ENCODE measurements around the gene DHRSX. TPM values are rescaled to one million over a fixed set of nuclear protein-coding genes. Genes with fewer than 3 reads are reported as not detected.

Gene DHRSX
- total and polyA plus RNA-seq, 2 of the 8 experiments (the other 6 are each of a cell fraction or from before 2014, with no cell fraction given), result 35.1 to 43.4 TPM

- H3K79me2 ChIP-seq (ENCODE audit: control insufficient read depth in 1 of 2, insufficient read depth in 2 of 2, low read length in 2 of 2), result peaks cover 11 to 59% of the 10 kb centered on the region in 2 experiments
- no peak overlapping the region for H3K18ac ChIP-seq (ENCODE audit: extremely low read depth, low read length)
- H4K20me1 ChIP-seq (replicated peaks in 1 of 2; ENCODE audit: control insufficient read depth in 1 of 2, insufficient read depth in 2 of 2, low read length in 2 of 2), result peaks cover 0 to 3% of the 10 kb centered on the region in 2 experiments
- ChIA-PET CTCF (ENCODE audit: partially characterized antibody) (no interaction called here), POLR2A (ENCODE audit: partially characterized antibody) (no interaction called here)
- H2BK20ac ChIP-seq (ENCODE audit: low read length), result no peak overlapping the region
- H3K4me2 ChIP-seq (ENCODE audit: insufficient read depth in 1 of 2, low read depth in 2 of 2, low read length in 2 of 2), result no peak overlapping the region
- no peak overlapping the region for H2BK120ac ChIP-seq (replicated peaks; ENCODE audit: low read depth, low read length)
- no peak overlapping the region for H3K9ac ChIP-seq (replicated peaks in 1 of 4; ENCODE audit: extremely low read depth in 1 of 4, low read depth in 3 of 4, low read length in 3 of 4)
- H3K14ac ChIP-seq (ENCODE audit: insufficient read length), result no peak overlapping the region
- no peak overlapping the region for H3K4ac ChIP-seq (replicated peaks; ENCODE audit: insufficient read length, low read depth, low read length)
- H2BK12ac ChIP-seq (ENCODE audit: low read depth, low read length), result no peak overlapping the region
- H3K23me2 ChIP-seq (ENCODE audit: low read depth, low read length), result no peaks in the 10 kb centered on the region
- peaks cover 17 to 19% of the 10 kb centered on the region in 2 experiments for H3K9me3 ChIP-seq (ENCODE audit: insufficient read depth in 2 of 2, low read depth in 1 of 2, low read length in 1 of 2)
- H3K56ac ChIP-seq (replicated peaks; ENCODE audit: insufficient read length, low read depth, low read length), result no peak overlapping the region
- no peak for FAIRE-seq
- no peak overlapping the region for H3K27ac ChIP-seq (ENCODE audit: low read depth, low read length)
- H3K36me3 ChIP-seq (ENCODE audit: control insufficient read depth in 2 of 4, insufficient read depth in 4 of 4, low read length in 3 of 4), result peaks cover 0 to 30% (median 13%) of the 10 kb centered on the region in 4 experiments; a peak in 5 of 8 replicates
- H3K79me1 ChIP-seq (ENCODE audit: low read depth, low read length), result peaks cover 18% of the 10 kb centered on the region
- no peak overlapping the region for H2BK5ac ChIP-seq (ENCODE audit: low read depth, low read length)
- H2AFZ ChIP-seq (ENCODE audit: low read length), result no peak overlapping the region
- no peak overlapping the region for H4K91ac ChIP-seq (replicated peaks; ENCODE audit: insufficient read length, low read length)
- no peak overlapping the region for H3K4me3 ChIP-seq (ENCODE audit: extremely low read depth in 1 of 4, insufficient read depth in 2 of 4, low read depth in 3 of 4, low read length in 4 of 4)
- no peak for TF ChIP-seq SP4 (IDR thresholded peaks at IDR 0.05; ENCODE audit: low read length)
- TF ChIP-seq CBX8 (IDR thresholded peaks at IDR 0.05; ENCODE audit: borderline replicate concordance, low read depth, low read length), result no peak
- TF ChIP-seq TAF7 (optimal IDR thresholded peaks at IDR 0.05; ENCODE audit: borderline replicate concordance, low read depth, low read length), result no peak
- no peak for TF ChIP-seq RXRA (IDR thresholded peaks at IDR 0.05; ENCODE audit: insufficient read depth, low read depth, low read length)
- no peak for TF ChIP-seq SUZ12 (IDR thresholded peaks at IDR 0.05; ENCODE audit: low read length)
- TF ChIP-seq TBP (IDR thresholded peaks at IDR 0.05; ENCODE audit: low read depth, low read length), result no peak
- no peak for TF ChIP-seq SRF (IDR thresholded peaks at IDR 0.05; ENCODE audit: low read depth, low read length)
- no peak for TF ChIP-seq CHD1 (IDR thresholded peaks at IDR 0.05; ENCODE audit: low read depth, low read length)
- no peak for TF ChIP-seq CHD2 (IDR thresholded peaks at IDR 0.05; ENCODE audit: low read length)
- no peak for TF ChIP-seq GABPA (IDR thresholded peaks at IDR 0.05; ENCODE audit: borderline replicate concordance, insufficient read depth, low read length)
- TF ChIP-seq MAX (IDR thresholded peaks at IDR 0.05), result no peak
- TF ChIP-seq YY1 (IDR thresholded peaks at IDR 0.05; ENCODE audit: low read depth, low read length), result no peak
- no peak for TF ChIP-seq SIN3A (conservative IDR thresholded peaks at IDR 0.05 in 1 of 2, IDR thresholded peaks at IDR 0.05 in 1 of 2; ENCODE audit: low read depth in 1 of 2, low read length in 2 of 2)
- no peak for TF ChIP-seq BRCA1 (IDR thresholded peaks at IDR 0.05; ENCODE audit: low read depth, low read length)
- DNase-seq (ENCODE audit: low read depth in 1 of 2, low spot score in 2 of 2), result no peak
- no peak overlapping the region for H2BK15ac ChIP-seq (ENCODE audit: low read length)
- no peaks in the 10 kb centered on the region for H3K27me3 ChIP-seq (replicated peaks in 1 of 4; ENCODE audit: control insufficient read depth in 3 of 4, extremely low read depth in 1 of 4, insufficient read depth in 3 of 4, low read length in 3 of 4)
- H4K8ac ChIP-seq (ENCODE audit: extremely low read depth, insufficient read depth, low read length), result no peak overlapping the region
- no peak overlapping the region for H2AK5ac ChIP-seq (ENCODE audit: low read depth, low read length)
- H3K23ac ChIP-seq (ENCODE audit: insufficient read length), result no peak overlapping the region
- 94% methylated on average over 7 of the region's 7 CpGs; no CpG with 5 or more reads in 1 of the 2 experiments for WGBS, 2 experiments (ENCODE audit: extremely low coverage in 1 of 2, insufficient coverage in 1 of 2, insufficient read length in 1 of 2, insufficient replicate concordance in 2 of 2, low coverage in 1 of 2, low lambda C conversion rate in 2 of 2, missing lambda C conversion rate in 1 of 2)
- H3K4me1 ChIP-seq (replicated peaks in 1 of 4; ENCODE audit: control insufficient read depth in 3 of 4, insufficient read depth in 4 of 4, low read length in 3 of 4), result no peaks in the 10 kb centered on the region
- no peak overlapping the region for H4K5ac ChIP-seq (ENCODE audit: insufficient read length, low read depth, low read length)
These were observed 58.1 kb downstream of the DHRSX start for GRCh38 chrX:2442694-2443093.
